AG10803 (cell line): ENCODE results near the gene SHD.
"Not testable (repeated sequence)": the region's sequence is repeated elsewhere in the genome, so short reads cannot be mapped to it uniquely, and the experiment has no call there.

Source experiments
- DNase-seq: peaks from one replicate; pipeline ENCODE4 v3.0.0; 2010; ENCODE audit warnings: low read depth
- H3K4me3 ChIP-seq: 2 replicates; pipeline ENCODE4 v1.5.1; 2011; ENCODE audit warnings: mild to moderate bottlenecking, low read length, control low read depth
- TF ChIP-seq, protein P1 (sequence below): conservative IDR thresholded peaks from 2 replicates; pipeline ENCODE4 v1.5.1; 2011; ENCODE audit warnings: mild to moderate bottlenecking, low read length, control low read depth, inconsistent platforms

Gene SHD

DNA sequence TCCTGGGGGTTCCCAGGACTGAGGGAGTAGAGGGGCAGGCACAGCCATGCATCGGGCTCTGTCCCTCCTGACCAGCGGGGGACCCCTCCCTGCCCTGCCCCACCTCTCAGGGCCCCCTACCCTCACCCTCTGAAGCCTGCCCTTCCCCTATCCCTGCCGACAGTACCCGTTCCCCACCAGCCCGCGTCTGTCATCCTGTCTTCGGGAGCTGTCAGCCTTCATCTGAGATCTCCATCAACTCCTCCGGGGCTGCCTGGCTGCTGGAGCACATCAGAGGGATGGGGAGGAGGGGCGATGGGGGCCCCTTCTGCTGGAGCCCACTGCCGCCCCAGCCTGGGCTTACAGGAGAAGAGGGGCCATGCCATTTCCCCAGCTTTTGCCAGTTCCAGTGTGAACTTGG lies 6.2 kb upstream of the SHD start:
- H3K4me3 ChIP-seq, result no peak overlapping the region
- DNase-seq, result no peak
- TF ChIP-seq, protein P1, sequence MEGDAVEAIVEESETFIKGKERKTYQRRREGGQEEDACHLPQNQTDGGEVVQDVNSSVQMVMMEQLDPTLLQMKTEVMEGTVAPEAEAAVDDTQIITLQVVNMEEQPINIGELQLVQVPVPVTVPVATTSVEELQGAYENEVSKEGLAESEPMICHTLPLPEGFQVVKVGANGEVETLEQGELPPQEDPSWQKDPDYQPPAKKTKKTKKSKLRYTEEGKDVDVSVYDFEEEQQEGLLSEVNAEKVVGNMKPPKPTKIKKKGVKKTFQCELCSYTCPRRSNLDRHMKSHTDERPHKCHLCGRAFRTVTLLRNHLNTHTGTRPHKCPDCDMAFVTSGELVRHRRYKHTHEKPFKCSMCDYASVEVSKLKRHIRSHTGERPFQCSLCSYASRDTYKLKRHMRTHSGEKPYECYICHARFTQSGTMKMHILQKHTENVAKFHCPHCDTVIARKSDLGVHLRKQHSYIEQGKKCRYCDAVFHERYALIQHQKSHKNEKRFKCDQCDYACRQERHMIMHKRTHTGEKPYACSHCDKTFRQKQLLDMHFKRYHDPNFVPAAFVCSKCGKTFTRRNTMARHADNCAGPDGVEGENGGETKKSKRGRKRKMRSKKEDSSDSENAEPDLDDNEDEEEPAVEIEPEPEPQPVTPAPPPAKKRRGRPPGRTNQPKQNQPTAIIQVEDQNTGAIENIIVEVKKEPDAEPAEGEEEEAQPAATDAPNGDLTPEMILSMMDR, result no peak

DNA sequence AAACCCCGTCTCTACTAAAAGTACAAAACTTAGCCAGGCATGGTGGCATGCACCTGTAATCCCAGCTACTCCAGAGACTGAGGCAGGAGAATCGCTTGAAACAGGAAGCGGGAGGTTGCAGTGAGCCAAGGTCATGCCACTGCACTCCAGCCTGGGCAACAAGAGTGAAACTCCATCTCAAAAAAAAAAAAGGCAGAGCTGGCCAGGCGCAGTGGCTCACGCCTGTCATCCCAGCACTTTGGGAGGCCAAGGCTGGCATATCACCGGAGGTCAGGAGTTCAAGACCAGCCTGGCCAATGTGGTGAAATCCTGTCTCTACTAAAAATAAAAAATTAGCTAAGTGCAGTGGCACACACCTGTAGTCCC lies 4.8 kb upstream of the SHD start:
- not testable (repeated sequence) for DNase-seq

DNA sequence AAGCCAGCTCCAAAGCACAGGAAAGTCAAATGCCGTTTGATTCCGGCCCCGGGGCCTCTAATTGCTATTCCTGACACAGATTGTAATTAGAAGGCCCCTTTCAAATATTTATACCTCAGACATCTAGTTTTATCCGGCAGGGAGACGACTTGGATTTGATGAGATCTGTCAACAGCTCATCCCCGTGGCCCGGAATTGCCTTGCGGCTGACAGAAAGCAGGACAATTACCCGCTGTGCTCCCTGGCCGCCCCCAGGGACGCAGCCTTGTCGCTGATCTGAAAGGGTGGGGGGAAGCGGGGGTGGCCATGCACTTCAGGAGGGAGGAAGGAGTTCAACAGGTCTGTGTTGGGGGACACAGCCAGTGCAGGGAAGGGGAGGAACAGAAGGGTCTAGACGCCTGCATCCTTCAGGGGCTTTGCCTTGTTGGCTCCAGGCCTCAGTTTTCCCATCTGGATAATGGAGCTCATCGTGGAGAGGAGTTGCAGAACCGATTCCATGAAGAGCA lies 1.8 kb upstream of the SHD start:
- H3K4me3 ChIP-seq, result no peak overlapping the region
- no peak for DNase-seq
- TF ChIP-seq, protein P1, result no peak

More for the DNA sequence above, 4.8 kb upstream of the SHD start:
- not testable (repeated sequence) for H3K4me3 ChIP-seq

DNA sequence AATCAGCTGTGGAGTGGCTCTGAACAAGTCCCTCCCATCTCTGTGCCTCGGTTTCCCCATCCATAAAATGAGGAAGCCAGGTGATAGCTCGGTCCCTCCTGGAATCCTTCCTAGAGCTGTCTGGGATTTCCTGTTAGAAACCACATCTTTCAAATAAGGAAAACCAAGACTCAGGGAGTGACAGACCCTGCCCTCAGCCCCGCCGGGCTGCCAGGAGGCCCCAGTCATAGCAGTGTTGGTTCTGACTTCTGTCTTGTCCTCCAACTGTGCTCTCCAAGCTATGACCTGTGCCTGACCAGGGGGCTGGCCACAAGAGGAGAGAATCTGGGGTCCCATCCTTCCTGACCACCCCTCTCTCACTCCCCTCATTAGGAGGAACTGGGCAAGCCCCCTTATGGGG lies 1.1 kb upstream of the SHD start:
- no peak for DNase-seq
- no peak overlapping the region for H3K4me3 ChIP-seq
- TF ChIP-seq, protein P1, result no peak

DNA sequence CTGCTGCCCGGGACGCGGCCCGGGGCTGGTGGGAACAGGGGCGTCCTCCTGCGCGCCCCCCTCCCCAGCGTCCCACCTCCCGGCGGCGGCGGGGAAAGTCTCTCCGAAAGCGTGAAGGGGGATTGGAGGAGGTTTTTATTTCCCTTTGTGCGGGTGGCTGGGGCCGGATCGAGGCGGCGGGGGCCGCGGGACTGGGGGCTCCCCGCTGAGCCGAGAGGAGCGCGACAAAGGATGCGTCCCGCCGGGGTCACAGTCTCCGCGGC lies 132 bp downstream of the SHD start:
- TF ChIP-seq, protein P1, result no peak
- H3K4me3 ChIP-seq, result no peak overlapping the region
- DNase-seq, result no peak

DNA sequence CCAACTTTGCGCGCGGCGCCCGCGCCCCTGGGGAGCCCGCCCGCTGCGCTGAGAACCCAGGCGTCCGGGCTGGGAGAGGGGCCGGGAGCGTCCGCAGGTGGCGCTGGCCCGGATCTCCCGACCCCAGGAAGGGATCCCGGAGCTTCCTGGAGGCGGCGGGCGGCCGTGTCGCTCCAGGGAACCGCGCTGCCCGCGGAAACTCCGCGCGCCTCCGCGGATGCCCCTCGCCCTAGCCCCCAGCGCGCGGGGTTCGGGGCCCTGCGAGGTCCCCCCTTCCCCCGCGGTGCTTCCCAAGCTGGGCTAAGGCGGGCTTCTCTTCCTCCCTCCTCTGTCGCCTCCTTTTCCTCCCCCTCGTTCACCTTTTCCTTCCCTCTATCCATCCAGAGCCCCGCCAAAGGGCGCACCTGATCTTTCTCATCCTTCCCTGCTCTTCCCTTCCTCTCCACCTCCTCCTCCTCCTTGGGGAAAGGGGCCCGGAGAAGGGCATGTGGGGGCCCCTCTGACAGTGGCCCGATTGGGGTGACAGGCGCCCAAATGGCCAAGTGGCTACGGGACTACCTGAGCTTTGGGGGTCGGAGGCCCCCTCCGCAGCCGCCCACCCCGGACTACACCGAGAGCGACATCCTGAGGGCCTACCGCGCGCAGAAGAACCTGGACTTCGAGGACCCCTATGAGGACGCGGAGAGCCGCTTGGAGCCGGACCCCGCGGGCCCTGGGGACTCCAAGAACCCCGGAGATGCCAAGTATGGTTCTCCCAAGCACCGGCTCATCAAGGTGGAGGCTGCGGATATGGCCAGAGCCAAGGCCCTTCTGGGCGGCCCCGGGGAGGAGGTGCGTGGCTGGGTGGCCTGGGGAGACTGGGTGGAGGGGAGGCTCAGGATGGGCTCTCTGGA lies 710 bp downstream of the SHD start:
- no peak for DNase-seq
- no peak overlapping the region for H3K4me3 ChIP-seq
- TF ChIP-seq, protein P1, result no peak

DNA sequence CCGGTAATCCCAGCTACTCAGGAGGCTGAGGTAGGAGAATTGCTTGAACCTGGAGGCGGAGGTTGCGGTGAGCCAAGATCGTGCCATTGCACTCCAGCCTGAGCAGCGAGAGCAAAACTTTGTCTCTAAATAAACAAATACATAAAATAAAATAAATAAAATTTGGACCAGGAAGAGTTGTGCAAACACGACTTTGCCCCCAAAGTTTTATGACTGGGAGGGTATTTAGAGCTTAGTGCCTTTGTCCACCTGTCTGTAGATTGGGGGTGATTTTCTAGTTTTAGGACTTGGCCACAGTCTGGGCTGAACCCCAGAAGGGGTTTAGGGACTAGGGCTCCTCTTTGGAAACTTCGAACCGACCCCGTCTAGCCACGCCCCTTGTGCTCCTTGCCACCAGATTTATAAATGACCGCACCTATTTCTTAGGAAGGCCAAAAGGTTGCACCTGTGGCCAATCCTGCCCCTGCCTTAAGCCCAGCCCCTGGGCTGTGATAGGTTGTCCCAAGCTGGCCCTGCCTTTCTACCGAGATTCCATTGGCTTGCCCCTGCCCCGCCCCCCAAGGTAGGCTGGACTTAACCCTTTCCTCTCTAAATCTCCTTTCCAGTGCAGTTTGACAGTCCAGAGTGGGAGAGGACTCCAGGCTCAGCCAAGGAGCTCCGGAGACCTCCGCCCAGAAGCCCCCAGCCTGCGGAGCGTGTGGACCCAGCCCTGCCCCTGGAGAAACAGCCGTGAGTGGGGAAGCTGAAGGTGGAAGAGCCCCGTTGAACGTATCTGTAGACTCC lies 5.3 kb downstream of the SHD start:
- DNase-seq, result no peak
- H3K4me3 ChIP-seq, result no peak overlapping the region
- TF ChIP-seq, protein P1, result no peak
